GM18951 (cell line): ENCODE measurements around the gene ADIRF.

Experiments used
- POLR2A ChIP-seq: IDR thresholded peaks from 4 replicates; pipeline ENCODE4 v1.6.1; 2011; ENCODE audit warnings: mild to moderate bottlenecking; ENCODE audit not compliant: insufficient read length, insufficient read depth; ENCODE audit errors: extremely low read depth
- in situ Hi-C: fragments of 300-500 bp; cut with MboI; formaldehyde crosslinking; loops from one replicate; pipeline ENCODE4 v1.12.0; 2022; ENCODE audit warnings: low sequenced_read_pairs, mixed read lengths, inconsistent platforms; ENCODE audit not compliant: unreplicated experiment

The ADIRF gene

DNA sequence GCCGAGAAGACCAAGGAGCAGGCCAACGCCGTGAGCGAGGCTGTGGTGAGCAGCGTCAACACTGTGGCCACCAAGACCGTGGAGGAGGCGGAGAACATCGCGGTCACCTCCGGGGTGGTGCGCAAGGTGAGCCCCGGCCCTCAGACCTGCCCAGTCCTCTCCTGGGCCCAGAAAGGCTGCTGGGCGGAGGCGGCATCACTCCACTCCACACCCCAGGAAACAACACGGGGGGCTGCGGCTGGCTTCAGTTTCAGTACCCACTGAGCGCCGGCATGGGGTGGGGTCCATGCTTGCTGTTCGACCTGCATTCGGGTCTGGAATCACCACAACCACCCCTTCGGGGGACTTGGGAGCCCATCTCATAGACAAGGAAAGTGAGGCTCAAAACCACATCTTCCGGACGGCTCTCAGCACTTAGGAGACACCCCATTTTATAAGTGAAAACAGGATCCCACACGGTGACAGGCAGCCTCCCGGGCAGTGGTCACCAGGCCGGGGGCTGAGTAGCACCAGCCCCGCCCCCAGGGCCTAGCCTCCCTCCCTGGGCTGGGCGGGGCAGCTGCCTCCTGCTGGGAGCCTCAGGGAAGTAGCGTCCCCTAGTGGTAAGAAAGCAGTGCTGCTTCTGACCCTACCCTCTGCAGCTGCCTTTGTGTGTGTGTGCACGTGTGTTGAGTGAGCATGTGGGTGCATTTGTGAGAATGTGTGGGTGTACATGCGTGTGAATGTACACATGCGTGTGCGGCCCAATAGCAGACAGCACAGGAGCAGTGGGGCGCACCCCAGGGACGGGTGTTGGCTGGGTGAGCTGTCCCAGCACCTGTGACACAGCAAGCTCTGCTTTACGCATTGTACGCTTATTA lies 8.0 kb upstream of the ADIRF start:
- no peak for TF ChIP-seq POLR2A
- in situ Hi-C loops = no loop called here

DNA sequence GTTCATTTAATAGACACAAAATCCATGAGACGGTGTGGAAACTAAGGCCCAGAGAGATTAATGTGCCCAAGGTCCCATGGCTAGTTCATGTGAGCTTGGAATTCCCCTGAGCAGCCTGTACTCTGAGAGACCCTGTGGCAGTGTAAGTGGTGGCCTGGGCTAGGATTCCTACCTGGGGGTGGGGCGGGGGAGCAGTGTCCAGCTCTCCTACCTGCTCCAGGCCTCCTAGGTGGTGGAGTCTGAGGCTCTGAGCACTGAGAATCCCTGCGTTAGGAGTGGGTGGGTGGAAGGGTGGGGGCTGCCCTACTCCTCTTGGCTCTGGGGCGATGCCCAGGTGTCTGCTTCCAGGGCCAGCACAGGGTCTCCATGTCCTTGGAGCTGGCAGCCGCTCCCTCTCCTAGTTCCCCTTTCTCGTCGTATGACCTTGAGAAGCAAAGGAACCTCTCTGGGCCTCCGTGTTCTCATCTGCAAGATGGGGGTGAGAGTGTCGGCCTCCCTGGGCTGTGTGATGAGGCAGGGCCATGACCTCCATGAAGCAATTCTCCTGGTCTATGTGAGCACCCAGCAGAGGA lies 7.3 kb upstream of the ADIRF start:
- in situ Hi-C loops = no loop called here
- TF ChIP-seq POLR2A = no peak

DNA sequence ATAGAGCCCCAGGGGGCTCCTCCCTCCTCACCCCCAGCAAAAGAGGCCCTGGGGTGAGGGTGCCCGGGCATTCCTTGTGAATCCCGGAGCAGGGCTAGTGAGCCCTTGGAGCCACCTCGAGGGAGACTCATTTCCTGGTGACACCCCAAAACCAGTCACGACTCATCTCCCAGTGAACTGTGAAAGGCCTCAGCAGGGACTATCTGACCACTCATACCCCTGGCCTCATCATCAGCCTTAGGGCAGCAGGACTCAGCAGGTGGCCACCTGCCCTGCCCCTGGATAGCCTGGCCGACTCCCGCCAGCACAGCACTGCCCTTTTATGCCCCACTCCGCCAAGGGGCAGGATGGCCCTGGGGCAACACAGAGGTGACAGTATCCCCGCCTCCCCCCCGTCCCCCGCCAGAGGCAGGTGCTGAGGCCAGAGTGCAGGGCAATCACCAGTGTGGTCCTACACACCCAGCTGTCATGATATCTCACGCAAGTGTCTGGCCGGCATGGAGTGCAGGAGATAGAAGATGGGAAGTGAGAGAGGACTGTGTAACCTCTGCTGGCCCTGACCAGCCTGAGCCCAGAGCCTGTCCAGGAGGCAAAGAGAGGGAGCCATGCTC lies 6.7 kb upstream of the ADIRF start:
- no peak for TF ChIP-seq POLR2A
- in situ Hi-C loops = no loop called here

DNA sequence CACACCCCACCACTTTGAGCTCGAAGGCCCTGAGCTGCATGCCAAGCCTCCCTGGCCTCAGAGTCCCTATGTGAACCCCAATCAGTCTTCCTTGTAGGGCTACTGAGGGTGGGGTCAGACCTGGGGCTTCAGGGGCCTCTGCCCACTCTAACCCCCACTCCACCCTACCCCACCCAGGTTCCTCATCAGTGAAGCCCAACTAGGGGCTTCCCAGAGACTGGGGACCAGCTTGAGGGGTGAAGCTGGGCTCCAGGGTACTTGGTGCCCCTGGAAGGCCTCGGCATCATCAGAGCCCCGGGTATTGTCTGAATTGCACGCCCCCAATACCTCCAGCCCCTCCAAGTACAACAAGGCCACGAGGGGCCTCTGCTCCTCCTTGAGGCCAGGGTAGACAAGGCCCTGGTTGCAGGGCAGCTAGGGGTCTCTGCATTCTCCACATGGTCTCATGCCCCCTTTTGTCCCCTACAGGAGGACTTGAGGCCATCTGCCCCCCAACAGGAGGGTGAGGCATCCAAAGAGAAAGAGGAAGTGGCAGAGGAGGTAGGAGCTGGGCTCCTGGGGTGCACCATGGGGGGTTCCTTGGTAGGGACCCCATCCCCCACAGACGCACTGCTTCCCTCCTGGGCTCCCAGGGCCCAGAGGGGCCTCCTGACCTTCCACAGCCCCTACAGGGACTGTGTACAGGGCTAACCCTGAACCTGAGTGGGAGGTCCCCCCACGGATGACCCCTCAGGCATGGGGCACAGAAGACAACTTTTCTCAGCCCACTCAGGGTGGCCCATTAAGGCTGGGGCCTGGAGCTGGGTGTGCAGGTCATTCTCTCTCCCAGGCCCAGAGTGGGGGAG lies 5.9 kb upstream of the ADIRF start:
- in situ Hi-C loops = no loop called here
- TF ChIP-seq POLR2A = no peak

DNA sequence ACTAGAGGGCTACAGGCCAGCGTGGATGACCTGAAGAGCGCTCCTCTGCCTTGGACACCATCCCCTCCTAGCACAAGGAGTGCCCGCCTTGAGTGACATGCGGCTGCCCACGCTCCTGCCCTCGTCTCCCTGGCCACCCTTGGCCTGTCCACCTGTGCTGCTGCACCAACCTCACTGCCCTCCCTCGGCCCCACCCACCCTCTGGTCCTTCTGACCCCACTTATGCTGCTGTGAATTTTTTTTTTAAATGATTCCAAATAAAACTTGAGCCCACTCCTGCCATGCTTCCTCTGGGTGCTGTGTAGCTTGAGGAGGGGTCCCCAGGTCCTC lies 5.3 kb upstream of the ADIRF start:
- in situ Hi-C loops = no loop called here
- no peak for TF ChIP-seq POLR2A

DNA sequence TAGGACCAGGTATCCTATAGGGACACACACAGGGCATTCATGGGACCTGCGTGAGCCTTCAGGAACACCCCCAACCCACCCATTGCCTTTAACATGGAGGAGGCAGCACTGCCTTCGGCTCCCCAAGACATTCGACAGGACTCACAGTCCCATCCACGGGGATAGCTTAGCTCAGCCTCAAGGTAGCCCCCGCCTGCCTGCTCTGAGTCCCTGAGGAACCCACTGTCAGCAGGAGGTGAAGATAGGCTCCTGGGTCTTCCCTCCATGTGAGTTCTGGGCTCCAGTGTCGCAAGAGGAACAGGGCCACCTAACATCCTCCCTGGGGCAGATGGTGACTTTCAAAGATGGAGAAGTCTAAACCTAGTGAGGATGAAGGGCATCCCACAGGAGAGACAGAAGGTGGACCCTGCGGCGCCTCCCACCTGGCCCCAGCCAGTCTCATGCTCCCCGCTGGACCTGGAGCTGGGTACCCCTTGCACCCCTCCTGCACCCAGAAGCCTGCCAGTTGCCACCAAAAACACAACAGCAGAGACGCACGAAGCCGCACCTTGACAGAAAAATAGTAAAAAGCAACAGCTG lies 4.9 kb upstream of the ADIRF start:
- no peak for TF ChIP-seq POLR2A
- in situ Hi-C loops = no loop called here

DNA sequence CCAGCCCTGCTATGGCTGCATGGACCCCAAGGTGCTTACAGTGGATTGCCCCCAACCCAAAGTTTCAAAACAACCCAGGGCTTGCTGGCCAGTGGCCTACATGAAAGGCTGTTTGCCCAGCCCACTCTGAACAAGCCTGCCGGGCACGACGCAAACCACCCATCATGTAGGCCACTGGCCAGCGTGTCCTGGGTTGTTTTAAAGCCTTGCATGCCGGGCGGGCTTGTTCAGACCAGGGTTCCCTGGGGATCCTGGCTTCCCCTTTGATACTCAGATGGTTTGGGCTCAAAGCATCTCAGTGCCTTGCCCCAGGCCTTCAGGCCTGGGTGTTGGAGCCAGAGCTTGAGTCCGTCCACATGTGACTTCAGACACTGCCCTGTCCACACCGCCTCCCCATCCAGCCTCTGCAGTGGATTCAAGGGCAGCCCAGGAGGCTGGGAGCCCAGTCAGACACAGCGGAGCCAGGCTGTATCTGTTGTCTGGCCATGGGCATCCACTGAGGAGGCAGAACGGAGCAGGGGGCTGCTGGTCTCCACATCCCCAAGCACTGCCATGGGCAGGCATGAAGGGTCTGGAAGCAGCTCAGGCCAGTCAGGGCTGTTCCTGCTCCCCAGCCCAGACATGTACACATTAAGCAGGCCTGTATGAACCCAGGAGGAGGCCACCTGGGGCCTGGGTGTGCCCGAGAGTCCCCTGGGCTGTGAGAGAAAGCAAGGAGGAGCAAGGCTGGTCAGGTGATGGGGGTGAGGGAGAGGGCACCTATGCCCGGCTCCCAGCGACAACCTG lies 4.0 kb upstream of the ADIRF start:
- in situ Hi-C loops = no loop called here
- TF ChIP-seq POLR2A = no peak

DNA sequence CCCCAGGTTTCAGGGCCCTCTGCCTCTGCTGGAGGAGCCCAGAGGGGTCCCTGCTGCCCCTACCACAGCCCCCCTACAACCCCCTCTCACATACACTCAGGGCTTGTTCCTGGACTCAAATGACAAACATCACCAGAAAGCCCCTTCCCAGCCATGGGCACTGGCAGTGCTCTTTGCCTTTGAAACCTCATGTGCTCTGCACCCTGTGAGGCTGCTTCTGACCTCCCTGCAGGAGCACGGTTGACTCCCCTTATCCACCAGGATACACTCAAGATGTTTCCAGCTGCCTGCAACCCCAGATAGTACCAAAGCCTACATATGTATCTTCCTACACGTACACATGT lies 3.5 kb upstream of the ADIRF start:
- in situ Hi-C loops = no loop called here
- no peak for TF ChIP-seq POLR2A

DNA sequence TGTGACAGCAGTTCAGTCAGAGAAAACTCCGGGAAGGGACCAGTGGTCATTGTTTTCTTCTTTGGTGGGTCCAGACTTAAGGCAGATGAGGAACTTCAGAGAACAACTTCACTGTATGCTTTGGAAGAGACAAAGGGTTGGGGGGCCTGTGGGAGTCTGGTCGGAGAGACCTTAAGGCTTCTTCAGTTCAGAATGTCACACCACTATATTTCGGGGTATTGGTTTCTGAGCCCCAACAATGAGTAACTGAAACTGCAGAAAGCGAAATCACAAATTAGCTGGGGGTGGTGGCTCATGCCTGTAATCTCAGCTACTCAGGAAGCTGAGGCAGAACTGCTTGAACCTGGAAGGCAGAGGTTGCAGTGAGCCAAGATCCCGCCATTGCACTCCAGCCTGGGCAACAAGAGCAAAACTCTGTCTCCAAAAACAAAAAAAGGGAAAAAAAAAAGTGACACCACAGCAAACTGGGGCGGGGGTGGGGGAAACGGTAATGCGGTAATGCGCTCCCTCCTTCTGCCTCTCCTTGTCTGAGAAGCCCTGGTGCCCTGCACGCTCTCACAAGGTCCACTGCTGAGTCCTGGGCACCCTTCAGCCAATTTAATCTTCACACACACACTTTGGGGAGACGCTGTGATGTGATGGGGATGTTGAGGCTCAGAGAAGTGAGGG lies 2.2 kb upstream of the ADIRF start:
- in situ Hi-C loops = no loop called here
- no peak for TF ChIP-seq POLR2A

DNA sequence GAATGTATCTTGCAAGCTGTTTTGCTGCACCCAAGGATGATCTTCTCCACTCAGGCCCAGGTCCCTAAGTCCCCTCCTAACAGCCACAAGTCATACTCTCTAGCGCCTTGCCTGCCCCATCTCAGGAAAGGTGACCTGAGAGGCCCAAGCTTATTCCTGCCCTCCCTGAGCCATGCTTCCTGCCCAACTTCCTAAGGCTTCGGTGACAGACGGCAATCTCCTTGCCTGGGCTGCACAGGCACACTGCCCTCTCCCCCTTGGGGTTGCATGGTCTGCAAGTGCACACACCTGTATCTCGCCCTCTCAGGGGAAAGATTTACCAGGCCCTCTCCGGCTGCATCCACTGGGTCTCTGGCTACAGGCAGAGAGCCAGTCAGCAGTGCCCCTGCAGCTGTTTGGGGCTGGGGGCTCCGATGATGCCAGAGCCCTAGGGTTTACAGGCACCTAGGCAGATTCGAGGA lies 771 bp upstream of the ADIRF start:
- TF ChIP-seq POLR2A = no peak
- in situ Hi-C loops = no loop called here

DNA sequence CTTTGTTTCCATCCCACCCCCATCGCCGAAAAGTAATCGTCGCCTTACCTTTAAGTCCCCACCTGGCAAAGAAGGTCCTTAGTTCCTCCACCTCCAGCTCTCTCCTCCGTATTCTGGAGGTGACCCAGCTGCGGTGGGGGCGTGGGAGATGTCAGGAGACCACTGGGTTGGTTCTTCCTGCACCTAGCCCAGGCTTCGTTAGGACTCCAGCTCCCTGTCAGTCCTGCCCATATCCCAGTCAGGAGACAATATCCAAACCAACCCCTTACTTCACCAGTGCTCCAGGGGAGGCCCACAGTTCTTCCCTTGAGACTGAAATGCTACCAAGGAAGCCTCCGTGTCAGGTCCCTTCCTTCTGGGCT lies 693 bp downstream of the ADIRF start:
- in situ Hi-C loops = no loop called here
- no peak for TF ChIP-seq POLR2A
